Skeletal muscle tissue (tissue), 4 donors: Measurements from ENCODE around the gene AAK1. TPM values are rescaled to one million over a fixed set of nuclear protein-coding genes. Genes with fewer than 3 reads are reported as not detected.
"Not testable (repeated sequence)": the region's sequence is repeated elsewhere in the genome, so short reads cannot be mapped to it uniquely, and the experiment has no call there.

Experiments
- H3K27ac ChIP-seq: one replicate; pipeline ENCODE4 v1.7.0; 2013; ENCODE audit warnings: mild to moderate bottlenecking, low read depth, low read length, inconsistent platforms
- H3K27me3 ChIP-seq, 3 donors: one replicate each; pipeline ENCODE4 v1.7.0; 2013; ENCODE audit warnings: low read length in 3 of 3; ENCODE audit not compliant: control insufficient read depth in 3 of 3, insufficient read depth in 3 of 3
- H3K36me3 ChIP-seq, 3 donors: one replicate each; pipeline ENCODE4 v1.7.0; 2013; ENCODE audit warnings: low read length in 3 of 3; ENCODE audit not compliant: control insufficient read depth in 3 of 3, insufficient read depth in 3 of 3
- H3K4me1 ChIP-seq, 3 donors: one replicate each; pipeline ENCODE4 v1.7.0; 2013; ENCODE audit warnings: low read length in 3 of 3, mild to moderate bottlenecking in 3 of 3; ENCODE audit not compliant: control insufficient read depth in 3 of 3, insufficient read depth in 3 of 3
- H3K4me3 ChIP-seq, 3 donors: one replicate each; pipeline ENCODE4 v1.7.0; 2013; ENCODE audit warnings: low read length in 3 of 3
- H3K9ac ChIP-seq, 3 donors: one replicate each; pipeline ENCODE4 v1.7.0; 2013; ENCODE audit warnings: low read length in 3 of 3, mild to moderate bottlenecking in 3 of 3, moderate library complexity in 2 of 3, low read depth in 1 of 3
- H3K9me3 ChIP-seq, 3 donors: one replicate each; pipeline ENCODE4 v1.7.0; 2013; ENCODE audit warnings: low read length in 3 of 3; ENCODE audit not compliant: control insufficient read depth in 3 of 3
- total RNA-seq: library from RNA; depleted of rRNA; stranded (reverse); fragments of >200 nt; gene quantifications from one replicate; pipeline ENCODE4 v1.2.3, GENCODE V29; 2014
- donor health status: Osteomylitis.

The AAK1 gene
- total RNA-seq, 1 donor from 2014 or later, result 17.7 TPM

GRCh38 chr2:69606771-69607170 lies 36.8 kb downstream of the AAK1 start:
- H3K4me1 ChIP-seq, result peaks cover 13 to 33% (median 14%) of the 10 kb centered on the region in 3 donors
- not testable (repeated sequence) for H3K4me3 ChIP-seq, H3K27me3 ChIP-seq, H3K9ac ChIP-seq, H3K9me3 ChIP-seq, H3K27ac ChIP-seq, H3K36me3 ChIP-seq

DNA sequence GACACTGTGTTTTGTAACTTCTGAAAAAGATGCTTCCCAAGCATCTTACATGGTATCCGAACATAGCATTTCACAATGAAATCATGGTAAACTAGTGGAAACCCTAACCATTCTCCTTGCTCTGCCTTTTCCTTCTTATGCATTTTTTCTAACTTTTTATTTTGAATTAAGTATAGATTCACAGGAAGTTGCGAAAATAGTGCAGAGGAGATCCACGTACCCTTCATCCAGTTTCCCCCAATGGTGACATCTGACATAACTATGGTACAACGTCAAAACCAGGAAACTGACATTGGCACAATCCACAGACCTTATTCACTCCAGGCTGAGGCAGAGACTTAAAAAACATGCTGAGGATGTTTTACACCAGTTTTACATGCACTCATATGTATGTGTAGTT lies 38.3 kb downstream of the AAK1 start:
- no peaks in the 10 kb centered on the region for H3K36me3 ChIP-seq
- H3K27ac ChIP-seq, result no peak overlapping the region
- H3K4me1 ChIP-seq, result peaks cover 13 to 43% (median 14%) of the 10 kb centered on the region in 3 donors
- H3K9ac ChIP-seq, result no peak overlapping the region
- H3K9me3 ChIP-seq, result no peaks in the 10 kb centered on the region
- H3K4me3 ChIP-seq, result no peak overlapping the region
- H3K27me3 ChIP-seq, result no peaks in the 10 kb centered on the region

GRCh38 chr2:69604836-69605235 lies 38.7 kb downstream of the AAK1 start:
- no peaks in the 10 kb centered on the region for H3K36me3 ChIP-seq
- H3K4me1 ChIP-seq, result peaks cover 13 to 43% (median 14%) of the 10 kb centered on the region in 3 donors
- no peak overlapping the region for H3K27ac ChIP-seq
- no peak overlapping the region for H3K4me3 ChIP-seq
- no peaks in the 10 kb centered on the region for H3K9me3 ChIP-seq
- H3K9ac ChIP-seq, result no peak overlapping the region
- no peaks in the 10 kb centered on the region for H3K27me3 ChIP-seq

- H3K27ac ChIP-seq, result no peak overlapping the region
- no peak overlapping the region for H3K9ac ChIP-seq
- no peak overlapping the region for H3K4me3 ChIP-seq
- H3K27me3 ChIP-seq, result no peaks in the 10 kb centered on the region
- no peaks in the 10 kb centered on the region for H3K9me3 ChIP-seq
- H3K4me1 ChIP-seq, result peaks cover 13 to 43% (median 14%) of the 10 kb centered on the region in 3 donors
- no peaks in the 10 kb centered on the region for H3K36me3 ChIP-seq
Measured at GRCh38 chr2:69604026-69604678, 39.4 kb downstream of the AAK1 start.

DNA sequence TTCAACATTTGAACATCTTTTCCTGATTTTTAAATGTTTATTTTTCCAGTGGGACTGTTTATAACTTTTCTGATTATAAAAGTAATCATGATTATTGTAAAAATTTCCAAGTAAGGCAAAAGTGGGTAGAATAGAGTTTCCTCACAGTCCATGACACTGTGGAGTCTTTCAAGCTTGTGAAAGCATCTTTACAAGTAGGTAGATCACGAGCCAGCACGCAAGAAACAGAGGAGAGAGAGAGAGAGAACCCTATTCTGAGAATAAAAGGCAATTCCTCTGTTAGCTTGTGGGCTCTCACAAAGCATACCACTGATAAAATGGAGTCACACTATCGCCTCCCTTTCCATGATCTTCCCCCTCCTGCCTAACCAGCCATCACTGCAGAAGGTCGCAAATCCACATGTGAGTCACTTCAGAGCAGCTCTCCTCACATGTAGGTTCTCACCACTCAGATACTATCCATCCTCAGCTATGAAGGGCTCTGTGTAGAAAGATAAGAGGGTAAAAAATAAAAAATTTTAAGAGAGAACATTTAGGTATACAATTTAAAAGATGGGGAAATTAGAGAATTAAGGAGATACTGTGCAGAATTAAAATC lies 40.3 kb downstream of the AAK1 start:
- Histone ChIP-seq H3K36me3 (no peaks in the 10 kb centered on the region), H3K27ac (no peak overlapping the region), H3K27me3 (no peaks in the 10 kb centered on the region), H3K4me3 (no peak overlapping the region), H3K4me1 (peaks cover 13 to 43% (median 14%) of the 10 kb centered on the region in 3 donors), H3K9ac (no peak overlapping the region), H3K9me3 (no peaks in the 10 kb centered on the region)

GRCh38 chr2:69601179-69601612 lies 42.3 kb downstream of the AAK1 start:
- Histone ChIP-seq H3K4me1 (peaks cover 8 to 33% (median 8%) of the 10 kb centered on the region in 3 donors), H3K9ac (no peak overlapping the region)

GRCh38 chr2:69600425-69600824 lies 43.1 kb downstream of the AAK1 start:
- no peak overlapping the region for H3K9ac ChIP-seq
- H3K9me3 ChIP-seq, result no peaks in the 10 kb centered on the region
- H3K27ac ChIP-seq, result no peak overlapping the region
- no peaks in the 10 kb centered on the region for H3K27me3 ChIP-seq
- no peaks in the 10 kb centered on the region for H3K36me3 ChIP-seq
- no peak overlapping the region for H3K4me3 ChIP-seq
- H3K4me1 ChIP-seq, result peaks cover 8 to 28% (median 8%) of the 10 kb centered on the region in 3 donors

More at GRCh38 chr2:69601179-69601612, 42.3 kb downstream of the AAK1 start:
- Histone ChIP-seq H3K36me3 (no peaks in the 10 kb centered on the region), H3K9me3 (no peaks in the 10 kb centered on the region), H3K4me3 (no peak overlapping the region), H3K27ac (peak overlapping the region; percentile 15), H3K27me3 (no peaks in the 10 kb centered on the region)

- Histone ChIP-seq H3K27ac (no peak overlapping the region), H3K27me3 (no peaks in the 10 kb centered on the region), H3K9ac (no peak overlapping the region), H3K9me3 (no peaks in the 10 kb centered on the region), H3K4me3 (no peak overlapping the region), H3K36me3 (no peaks in the 10 kb centered on the region), H3K4me1 (peaks cover 4 to 26% (median 7%) of the 10 kb centered on the region in 3 donors)
Measured at GRCh38 chr2:69597843-69598610, 45.5 kb downstream of the AAK1 start.

DNA sequence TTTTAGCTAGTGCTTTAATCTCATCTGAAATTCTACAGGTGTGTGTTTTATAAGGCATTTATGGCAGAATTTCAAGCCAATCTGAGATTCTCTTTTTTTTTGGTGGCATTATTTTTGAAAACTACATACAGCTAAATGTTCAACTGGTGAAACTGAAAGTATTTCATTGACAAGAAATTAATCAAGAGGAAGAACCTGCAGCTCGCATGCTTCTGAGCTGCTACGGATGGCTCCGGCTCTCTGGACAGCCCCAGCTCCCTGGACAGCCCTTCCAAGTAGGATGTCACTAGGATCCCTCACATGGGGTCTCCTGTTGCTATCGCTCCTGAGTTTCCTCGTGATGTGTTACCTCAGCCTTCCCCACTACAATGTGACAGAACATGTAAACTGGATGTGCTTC lies 46.4 kb downstream of the AAK1 start:
- H3K4me1 ChIP-seq, result peaks cover 4 to 26% (median 9%) of the 10 kb centered on the region in 3 donors
- H3K9ac ChIP-seq, result no peak overlapping the region
- H3K36me3 ChIP-seq, result no peaks in the 10 kb centered on the region

DNA sequence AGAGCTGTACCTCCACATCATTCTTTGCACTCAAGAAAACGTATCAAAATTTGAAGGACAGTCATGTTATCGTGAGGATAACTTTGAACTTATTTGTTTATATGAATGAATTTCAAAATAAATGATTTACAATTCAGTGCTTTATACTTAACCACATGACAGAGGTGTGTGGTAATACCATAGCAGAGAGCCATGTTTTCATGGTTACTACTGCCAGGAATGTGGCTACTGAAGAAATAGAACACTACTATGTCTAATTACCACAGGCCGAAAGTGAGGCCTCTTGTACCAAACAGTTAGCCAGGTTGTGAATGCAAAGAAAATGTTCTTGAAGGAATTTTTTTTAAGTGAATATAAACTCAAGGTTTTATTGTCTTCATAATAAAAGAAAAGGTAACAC lies 49.2 kb downstream of the AAK1 start:
- Histone ChIP-seq H3K4me1 (peaks cover 19 to 28% (median 24%) of the 10 kb centered on the region in 3 donors), H3K27ac (peak overlapping the region; percentile 60), H3K9ac (no peak overlapping the region), H3K9me3 (no peaks in the 10 kb centered on the region), H3K27me3 (no peaks in the 10 kb centered on the region), H3K4me3 (no peak overlapping the region), H3K36me3 (no peaks in the 10 kb centered on the region)

More for the DNA sequence above, 46.4 kb downstream of the AAK1 start:
- no peaks in the 10 kb centered on the region for H3K9me3 ChIP-seq
- H3K27ac ChIP-seq, result no peak overlapping the region
- H3K27me3 ChIP-seq, result no peaks in the 10 kb centered on the region
- H3K4me3 ChIP-seq, result no peak overlapping the region
